ENCODE data around the gene URB1.
"Not testable (repeated sequence)": the region's sequence is repeated elsewhere in the genome, so short reads cannot be mapped to it uniquely, and the experiment has no call there.

Gene URB1

GRCh38 chr21:32322103-32322502 is 70.7 kb downstream of the URB1 start:
- DNase-seq (ENCODE audit: low spot score in 2 of 2): no peak
- peaks cover 100% of the 10 kb centered on the region for H3K36me3 ChIP-seq (replicated peaks)
- in situ Hi-C loops (cut with MboI; ENCODE audit: low sequenced_read_pairs): no loop called here
- H3K27me3 ChIP-seq (ENCODE audit: low read depth): no peaks in the 10 kb centered on the region
- no peaks in the 10 kb centered on the region for H3K9me3 ChIP-seq
- H3K4me3 ChIP-seq: no peak overlapping the region
- H3K4me1 ChIP-seq: no peaks in the 10 kb centered on the region

- Histone ChIP-seq H3K4me1 (no peaks in the 10 kb centered on the region), H3K36me3 (replicated peaks) (peaks cover 100% of the 10 kb centered on the region), H3K27me3 (ENCODE audit: low read depth) (no peaks in the 10 kb centered on the region), H3K4me3 (no peak overlapping the region), H3K9me3 (no peaks in the 10 kb centered on the region)
- DNase-seq (ENCODE audit: low spot score in 2 of 2): no peak
- in situ Hi-C loops (cut with MboI; ENCODE audit: low sequenced_read_pairs): no loop called here
Observed at GRCh38 chr21:32321480-32321879, 71.3 kb downstream of the URB1 start.

- peaks cover 100% of the 10 kb centered on the region for H3K36me3 ChIP-seq (replicated peaks)
Observed at GRCh38 chr21:32320726-32321125, 72.1 kb downstream of the URB1 start.

GRCh38 chr21:32320059-32320458 is 72.8 kb downstream of the URB1 start:
- Histone ChIP-seq H3K9me3 (no peaks in the 10 kb centered on the region), H3K27me3 (ENCODE audit: low read depth) (no peaks in the 10 kb centered on the region), H3K36me3 (replicated peaks) (peaks cover 94% of the 10 kb centered on the region), H3K4me1 (no peaks in the 10 kb centered on the region), H3K4me3 (no peak overlapping the region)
- DNase-seq (ENCODE audit: low spot score in 2 of 2): no peak
- in situ Hi-C loops (cut with MboI; ENCODE audit: low sequenced_read_pairs): no loop called here

More at GRCh38 chr21:32320726-32321125, 72.1 kb downstream of the URB1 start:
- in situ Hi-C loops (cut with MboI; ENCODE audit: low sequenced_read_pairs): no loop called here
- DNase-seq (ENCODE audit: low spot score in 2 of 2): no peak
- Histone ChIP-seq H3K4me1 (no peaks in the 10 kb centered on the region), H3K27me3 (ENCODE audit: low read depth) (no peaks in the 10 kb centered on the region), H3K9me3 (no peaks in the 10 kb centered on the region), H3K4me3 (no peak overlapping the region)

- H3K4me1 ChIP-seq: no peaks in the 10 kb centered on the region
- DNase-seq (ENCODE audit: low spot score in 2 of 2): no peak
- no peaks in the 10 kb centered on the region for H3K9me3 ChIP-seq
- no peaks in the 10 kb centered on the region for H3K27me3 ChIP-seq (ENCODE audit: low read depth)
- H3K36me3 ChIP-seq (replicated peaks): peaks cover 89% of the 10 kb centered on the region
- H3K4me3 ChIP-seq: no peak overlapping the region
- in situ Hi-C loops (cut with MboI; ENCODE audit: low sequenced_read_pairs): no loop called here
Observed at GRCh38 chr21:32319012-32319411, 73.8 kb downstream of the URB1 start.

- Histone ChIP-seq H3K36me3 (replicated peaks) (peaks cover 81% of the 10 kb centered on the region), H3K4me3 (no peak overlapping the region), H3K27me3 (ENCODE audit: low read depth) (no peaks in the 10 kb centered on the region), H3K4me1 (no peaks in the 10 kb centered on the region), H3K9me3 (no peaks in the 10 kb centered on the region)
- in situ Hi-C loops (cut with MboI; ENCODE audit: low sequenced_read_pairs): no loop called here
- no peak for DNase-seq (ENCODE audit: low spot score in 2 of 2)
Observed at GRCh38 chr21:32317726-32318125, 75.1 kb downstream of the URB1 start.

- H3K9me3 ChIP-seq: no peaks in the 10 kb centered on the region
- DNase-seq (ENCODE audit: low spot score in 2 of 2): no peak
- H3K27me3 ChIP-seq (ENCODE audit: low read depth): no peaks in the 10 kb centered on the region
- no peaks in the 10 kb centered on the region for H3K4me1 ChIP-seq
- in situ Hi-C loops (cut with MboI; ENCODE audit: low sequenced_read_pairs): no loop called here
- H3K36me3 ChIP-seq (replicated peaks): peaks cover 79% of the 10 kb centered on the region
- H3K4me3 ChIP-seq: no peak overlapping the region
Observed at GRCh38 chr21:32316361-32317215, 76.2 kb downstream of the URB1 start.

GRCh38 chr21:32315511-32316281 is 77.1 kb downstream of the URB1 start:
- in situ Hi-C loops (cut with MboI; ENCODE audit: low sequenced_read_pairs): no loop called here
- no peaks in the 10 kb centered on the region for H3K27me3 ChIP-seq (ENCODE audit: low read depth)
- H3K4me3 ChIP-seq: no peak overlapping the region
- no peaks in the 10 kb centered on the region for H3K4me1 ChIP-seq
- no peaks in the 10 kb centered on the region for H3K9me3 ChIP-seq
- H3K36me3 ChIP-seq (replicated peaks): peaks cover 74% of the 10 kb centered on the region
- DNase-seq (ENCODE audit: low spot score in 2 of 2): no peak

GRCh38 chr21:32314806-32315205 is 78.0 kb downstream of the URB1 start:
- H3K4me3 ChIP-seq: no peak overlapping the region
- H3K9me3 ChIP-seq: no peaks in the 10 kb centered on the region
- in situ Hi-C loops (cut with MboI; ENCODE audit: low sequenced_read_pairs): no loop called here
- H3K36me3 ChIP-seq (replicated peaks): peaks cover 65% of the 10 kb centered on the region
- H3K27me3 ChIP-seq (ENCODE audit: low read depth): no peaks in the 10 kb centered on the region
- no peak for DNase-seq (ENCODE audit: low spot score in 2 of 2)
- no peaks in the 10 kb centered on the region for H3K4me1 ChIP-seq

- in situ Hi-C loops (cut with MboI; ENCODE audit: low sequenced_read_pairs): no loop called here
- peaks cover 51% of the 10 kb centered on the region for H3K36me3 ChIP-seq (replicated peaks)
Observed at GRCh38 chr21:32312976-32313375, 79.8 kb downstream of the URB1 start.

GRCh38 chr21:32312326-32312725 is 80.5 kb downstream of the URB1 start:
- in situ Hi-C loops (cut with MboI; ENCODE audit: low sequenced_read_pairs): no loop called here
- Histone ChIP-seq H3K4me1 (no peaks in the 10 kb centered on the region), H3K27me3 (ENCODE audit: low read depth) (no peaks in the 10 kb centered on the region), H3K4me3 (no peak overlapping the region), H3K36me3 (replicated peaks) (peaks cover 45% of the 10 kb centered on the region), H3K9me3 (no peaks in the 10 kb centered on the region)
- no peak for DNase-seq (ENCODE audit: low spot score in 2 of 2)

More at GRCh38 chr21:32312976-32313375, 79.8 kb downstream of the URB1 start:
- Histone ChIP-seq H3K9me3 (no peaks in the 10 kb centered on the region), H3K4me1 (no peaks in the 10 kb centered on the region), H3K4me3 (no peak overlapping the region), H3K27me3 (ENCODE audit: low read depth) (no peaks in the 10 kb centered on the region)
- peak in 1 of 2 experiments; percentile 4 for DNase-seq (ENCODE audit: low spot score in 2 of 2)

GRCh38 chr21:32311621-32312020 is 81.2 kb downstream of the URB1 start:
- in situ Hi-C loops (cut with MboI; ENCODE audit: low sequenced_read_pairs): no loop called here
- no peaks in the 10 kb centered on the region for H3K4me1 ChIP-seq
- H3K9me3 ChIP-seq: no peaks in the 10 kb centered on the region
- H3K27me3 ChIP-seq (ENCODE audit: low read depth): no peaks in the 10 kb centered on the region
- H3K4me3 ChIP-seq: no peak overlapping the region
- peaks cover 38% of the 10 kb centered on the region for H3K36me3 ChIP-seq (replicated peaks)
- DNase-seq (ENCODE audit: low spot score in 2 of 2): no peak

GRCh38 chr21:32310976-32311375 is 81.8 kb downstream of the URB1 start:
- peaks cover 31% of the 10 kb centered on the region for H3K36me3 ChIP-seq (replicated peaks)
- in situ Hi-C loops (cut with MboI; ENCODE audit: low sequenced_read_pairs): not testable (repeated sequence)

GRCh38 chr21:32309906-32310460 is 82.8 kb downstream of the URB1 start:
- Histone ChIP-seq H3K36me3 (replicated peaks) (peaks cover 28% of the 10 kb centered on the region), H3K4me3 (no peak overlapping the region), H3K27me3 (ENCODE audit: low read depth) (no peaks in the 10 kb centered on the region), H3K4me1 (no peaks in the 10 kb centered on the region), H3K9me3 (no peaks in the 10 kb centered on the region)
- in situ Hi-C loops (cut with MboI; ENCODE audit: low sequenced_read_pairs): no loop called here
- no peak for DNase-seq (ENCODE audit: low spot score in 2 of 2)

More at GRCh38 chr21:32310976-32311375, 81.8 kb downstream of the URB1 start:
- H3K4me3 ChIP-seq; H3K27me3 ChIP-seq (ENCODE audit: low read depth); H3K4me1 ChIP-seq; H3K9me3 ChIP-seq; DNase-seq (ENCODE audit: low spot score in 2 of 2): not testable (repeated sequence)

Measured in HAP-1 (cell line).